Erythroblast (primary cell): ENCODE results near the gene FRMD4A.

Experiments
- GATA1 ChIP-seq: IDR thresholded peaks from 2 replicates; pipeline ENCODE4 v1.6.1; 2011; ENCODE audit warnings: low read depth, mild to moderate bottlenecking, control low read depth, low read length, moderate library complexity
- POLR2A ChIP-seq: IDR thresholded peaks from 2 replicates; pipeline ENCODE4 v1.6.1; 2011; ENCODE audit warnings: mild to moderate bottlenecking, low read length

GRCh38 chr10:13942035-13942434 lies 388.7 kb downstream of the FRMD4A start:
- TF ChIP-seq POLR2A (no peak), GATA1 (no peak)
